Measurements from ENCODE around the gene MMP1.

Gene MMP1

GRCh38 chr11:102806296-102806695 lies 8.3 kb upstream of the MMP1 start:
- no peak for DNase-seq (ENCODE audit: low spot score)

- no peak for DNase-seq (ENCODE audit: low spot score)
These were observed 4.4 kb upstream of the MMP1 start for GRCh38 chr11:102802341-102802740.

GRCh38 chr11:102800767-102801166 lies 2.8 kb upstream of the MMP1 start:
- no peak for DNase-seq (ENCODE audit: low spot score)

- no peak for DNase-seq (ENCODE audit: low spot score)
These were observed 1.9 kb upstream of the MMP1 start for GRCh38 chr11:102799681-102800340.

- DNase-seq (ENCODE audit: low spot score): peak; percentile 50
These were observed 3.6 kb downstream of the MMP1 start for GRCh38 chr11:102794382-102794781.

- DNase-seq (ENCODE audit: low spot score): no peak
These were observed 4.2 kb downstream of the MMP1 start for GRCh38 chr11:102793677-102794290.

GRCh38 chr11:102792604-102793003 lies 5.4 kb downstream of the MMP1 start:
- DNase-seq (ENCODE audit: low spot score): no peak

- DNase-seq (ENCODE audit: low spot score): no peak
These were observed 6.5 kb downstream of the MMP1 start for GRCh38 chr11:102791271-102792036.

- no peak for DNase-seq (ENCODE audit: low spot score)
These were observed 9.5 kb downstream of the MMP1 start for GRCh38 chr11:102788334-102788995.

- no peak for DNase-seq (ENCODE audit: low spot score)
These were observed 13.6 kb downstream of the MMP1 start for GRCh38 chr11:102784380-102784779.

GRCh38 chr11:102783720-102784119 lies 14.2 kb downstream of the MMP1 start:
- DNase-seq (ENCODE audit: low spot score): no peak

GRCh38 chr11:102783016-102783415 lies 14.9 kb downstream of the MMP1 start:
- DNase-seq (ENCODE audit: low spot score): no peak

- no peak for DNase-seq (ENCODE audit: low spot score)
These were observed 16.3 kb downstream of the MMP1 start for GRCh38 chr11:102781676-102782075.

GRCh38 chr11:102780491-102780918 lies 17.5 kb downstream of the MMP1 start, which contains the start of gene MMP10:
Gene MMP10 (minus strand): TSS chr11:102780628. CDS start chr11:102780591, 37 bp downstream.
- DNase-seq (ENCODE audit: low spot score): no peak

GRCh38 chr11:102776454-102776853 lies 21.5 kb downstream of the MMP1 start:
- DNase-seq (ENCODE audit: low spot score): no peak

- DNase-seq (ENCODE audit: low spot score): no peak
These were observed 24.6 kb downstream of the MMP1 start for GRCh38 chr11:102773386-102773785.

GRCh38 chr11:102771351-102771750 lies 26.6 kb downstream of the MMP1 start:
- no peak for DNase-seq (ENCODE audit: low spot score)

- DNase-seq (ENCODE audit: low spot score): no peak
These were observed 27.8 kb downstream of the MMP1 start for GRCh38 chr11:102770191-102770590.

- no peak for DNase-seq (ENCODE audit: low spot score)
These were observed 30.2 kb downstream of the MMP1 start for GRCh38 chr11:102767800-102768199.

- DNase-seq (ENCODE audit: low spot score): no peak
These were observed 34.5 kb downstream of the MMP1 start for GRCh38 chr11:102763440-102763839.

GRCh38 chr11:102762361-102762767 lies 35.6 kb downstream of the MMP1 start:
- DNase-seq (ENCODE audit: low spot score): no peak

- DNase-seq (ENCODE audit: low spot score): no peak
These were observed 36.2 kb downstream of the MMP1 start for GRCh38 chr11:102761646-102762238.

Data from ecto neural progenitor cell (in vitro differentiated cells).